ENCODE data around the gene FAM229A.

The FAM229A gene

GRCh38 chr1:32311709-32312393, 50.4 kb downstream of the FAM229A start:
- in situ Hi-C loops (cut with MboI; ENCODE audit: low sequenced_read_pairs, unreplicated experiment), result no loop called here
- no peak for DNase-seq (ENCODE audit: low spot score)
- TF ChIP-seq CTCF (IDR thresholded peaks at IDR 0.05; ENCODE audit: borderline replicate concordance, control extremely low read depth, extremely low read depth, insufficient read depth, missing control alignments), result no peak
